ENCODE measurements around the gene MAML2.

- TF ChIP-seq CTCF (IDR thresholded peaks at IDR 0.05) (no peak), ZFX (IDR thresholded peaks at IDR 0.05; ENCODE audit: borderline replicate concordance) (no peak)
Observed at GRCh38 chr11:96256215-96257011, 86.6 kb downstream of the MAML2 start.

Data from 22Rv1 (cell line).